C4-2B (cell line): Measurements from ENCODE around the gene ESYT2.

Experiments used
- H3K27ac ChIP-seq: fragments of 450-650 bp; 2 replicates; pipeline ENCODE4 v1.5.1; 2017
- CTCF ChIP-seq: fragments of 450-650 bp; conservative IDR thresholded peaks from 2 replicates; pipeline ENCODE4 v1.5.1; 2017; ENCODE audit warnings: mild to moderate bottlenecking
- ZFX ChIP-seq: fragments of 450-650 bp; IDR thresholded peaks from 2 replicates; pipeline ENCODE4 v1.6.1; 2017

ESYT2 gene

GRCh38 chr7:158689488-158689887 is 139.8 kb downstream of the ESYT2 start:
- TF ChIP-seq CTCF (no peak), ZFX (no peak)
- no peak overlapping the region for H3K27ac ChIP-seq

- no peak overlapping the region for H3K27ac ChIP-seq
- TF ChIP-seq ZFX, result no peak
- TF ChIP-seq CTCF, result no peak
These were observed 141.9 kb downstream of the ESYT2 start for GRCh38 chr7:158687406-158687805.

GRCh38 chr7:158685693-158686092 is 143.6 kb downstream of the ESYT2 start:
- TF ChIP-seq ZFX (no peak), CTCF (no peak)
- no peak overlapping the region for H3K27ac ChIP-seq

GRCh38 chr7:158684329-158684728 is 145.0 kb downstream of the ESYT2 start:
- TF ChIP-seq CTCF (no peak), ZFX (no peak)
- H3K27ac ChIP-seq, result no peak overlapping the region

- TF ChIP-seq ZFX (no peak), CTCF (no peak)
- H3K27ac ChIP-seq, result no peak overlapping the region
These were observed 145.8 kb downstream of the ESYT2 start for GRCh38 chr7:158683541-158683940.

- no peak for TF ChIP-seq ZFX
- TF ChIP-seq CTCF, result no peak
- no peak overlapping the region for H3K27ac ChIP-seq
These were observed 146.9 kb downstream of the ESYT2 start for GRCh38 chr7:158682456-158682855.
